Activated CD8-positive, alpha-beta memory T cell treated with anti-CD3 and anti-CD28 coated beads, Interleukin-2, amount 50 U/mL, for 24 hours (primary cell): ENCODE data around the gene LINGO4.

ENCODE experiments used
- DNase-seq: peaks from one replicate; pipeline ENCODE4 v3.0.0-alpha.2; 2020; ENCODE audit errors: extremely low read depth

LINGO4 gene

GRCh38 chr1:151814971-151815545 lies 9.8 kb upstream of the LINGO4 start:
- no peak for DNase-seq

DNA sequence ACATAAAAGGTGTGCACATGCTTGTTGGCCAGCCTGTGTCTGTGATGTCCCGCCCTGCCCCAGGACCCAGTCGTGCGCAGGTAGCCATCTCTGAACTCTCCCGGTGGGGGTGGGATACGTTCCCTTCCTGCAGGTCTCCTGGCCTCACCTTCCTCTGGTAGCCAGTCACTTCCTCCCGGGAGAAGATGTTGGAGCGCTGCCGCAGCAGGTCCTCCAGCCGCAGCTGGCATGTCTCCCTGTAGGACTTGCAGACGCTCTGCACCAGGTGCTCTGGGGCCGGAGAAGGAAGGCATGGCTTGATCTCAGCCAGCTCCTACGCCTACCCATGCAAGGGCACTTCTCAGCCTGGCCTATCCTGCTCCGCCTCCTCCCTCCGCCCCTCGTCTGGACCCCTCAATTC lies 9.2 kb upstream of the LINGO4 start:
- DNase-seq: no peak

DNA sequence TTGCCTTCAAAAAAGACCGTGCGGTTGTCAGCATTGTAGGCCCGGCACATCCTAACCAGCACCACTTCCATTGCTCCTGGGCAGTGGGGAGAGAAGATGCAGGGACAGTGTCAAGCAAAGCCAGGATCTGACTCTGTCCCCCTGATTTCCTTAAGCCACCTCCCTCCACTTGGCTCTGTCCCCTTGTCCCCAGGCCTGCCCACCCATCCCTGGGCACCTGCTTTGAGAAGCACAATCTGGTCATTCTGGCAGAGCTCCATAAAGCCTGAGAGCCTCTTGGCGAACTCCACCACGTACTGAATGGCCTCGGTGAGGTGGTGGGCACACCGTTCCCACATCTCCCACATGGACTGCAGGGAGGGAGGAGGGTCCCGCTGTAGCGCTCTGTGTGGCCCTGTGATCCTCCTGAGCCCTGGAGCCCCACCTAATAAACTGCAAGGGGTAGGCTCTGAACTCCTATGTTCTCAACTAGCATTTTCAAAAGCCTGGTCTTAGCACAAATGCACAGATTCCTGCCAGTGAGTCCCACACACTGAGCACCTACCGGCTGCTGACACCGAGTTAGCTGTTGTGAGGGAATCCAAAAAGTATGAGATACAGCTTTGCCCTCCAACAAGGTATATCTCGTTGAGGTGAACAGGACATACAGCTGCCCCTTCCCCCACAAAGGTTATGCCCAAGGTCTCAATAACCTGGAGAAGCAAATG lies 8.2 kb upstream of the LINGO4 start:
- no peak for DNase-seq

- no peak for DNase-seq
These were observed 6.0 kb upstream of the LINGO4 start for GRCh38 chr1:151811181-151811580.

DNA sequence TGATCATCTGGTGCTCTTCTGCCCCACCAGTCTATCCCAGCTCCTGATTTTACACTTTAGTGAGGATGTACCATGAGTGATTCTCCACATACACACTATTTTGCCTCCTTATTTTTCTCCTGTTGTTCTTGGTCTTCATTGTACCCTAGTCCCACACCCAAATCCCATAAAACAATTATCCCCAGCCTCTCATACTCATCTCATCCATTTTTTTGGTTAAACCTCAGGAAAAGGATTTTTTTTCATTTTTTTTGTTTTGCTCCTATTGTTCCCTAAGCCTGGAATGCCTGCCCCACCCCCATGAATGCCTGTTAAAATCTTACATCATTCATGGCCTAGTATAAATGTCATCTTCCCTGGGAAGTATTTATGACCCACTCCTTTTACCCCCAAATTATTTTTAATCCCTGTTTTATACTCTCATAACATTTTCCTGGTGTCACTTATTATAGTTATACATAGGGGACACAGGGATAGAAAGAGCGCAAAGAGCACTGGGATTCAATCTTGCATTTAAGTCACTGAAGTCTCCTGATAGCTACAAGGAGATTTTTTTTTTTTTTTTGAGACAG lies 4.9 kb upstream of the LINGO4 start:
- no peak for DNase-seq

GRCh38 chr1:151809290-151809984 lies 4.2 kb upstream of the LINGO4 start:
- no peak for DNase-seq

GRCh38 chr1:151807766-151808165 lies 2.5 kb upstream of the LINGO4 start:
- no peak for DNase-seq

DNA sequence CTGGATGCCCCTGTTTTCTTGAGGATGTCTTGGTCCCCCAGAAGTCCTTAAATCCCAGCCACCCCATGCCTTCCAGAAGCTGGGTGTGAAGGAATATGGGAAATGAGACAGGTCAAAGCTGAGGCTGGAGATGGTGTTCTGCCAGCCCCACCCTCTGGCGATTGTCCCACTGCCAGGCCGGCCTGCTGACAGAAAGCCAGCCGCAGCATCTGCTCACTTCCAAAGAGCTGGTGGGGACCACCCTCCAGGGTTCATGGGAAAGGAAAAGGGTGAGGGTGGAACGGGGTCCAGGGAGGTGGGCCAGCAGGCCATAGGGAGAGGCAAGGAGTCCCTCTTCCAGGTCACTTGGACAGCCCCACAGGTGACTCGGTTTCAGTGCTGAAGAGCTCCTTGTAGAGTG lies 1.9 kb upstream of the LINGO4 start:
- DNase-seq: no peak

DNA sequence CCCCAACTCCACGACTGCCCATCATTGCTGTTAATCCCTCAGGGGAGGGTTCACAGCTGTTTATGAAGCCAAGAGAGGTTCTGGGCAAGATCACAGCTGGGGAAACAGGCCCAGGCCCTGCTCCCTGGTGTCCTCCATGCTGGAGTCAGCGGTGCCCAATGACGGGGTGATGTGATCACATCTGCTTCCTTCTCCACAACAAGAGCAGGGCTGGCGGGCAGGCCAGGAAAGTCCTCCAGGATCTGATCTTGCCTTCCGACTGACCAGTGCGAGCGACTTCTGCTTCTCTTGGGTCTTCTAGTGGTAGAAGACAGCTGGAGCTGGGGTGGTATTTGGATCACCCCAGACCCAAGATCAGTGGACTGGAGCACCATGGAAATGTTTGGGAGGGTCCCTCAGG lies 951 bp upstream of the LINGO4 start:
- DNase-seq: no peak

- no peak for DNase-seq
These were observed 1.3 kb downstream of the LINGO4 start for GRCh38 chr1:151803915-151804314.

- DNase-seq: no peak
These were observed 2.1 kb downstream of the LINGO4 start for GRCh38 chr1:151803164-151803563.

DNA sequence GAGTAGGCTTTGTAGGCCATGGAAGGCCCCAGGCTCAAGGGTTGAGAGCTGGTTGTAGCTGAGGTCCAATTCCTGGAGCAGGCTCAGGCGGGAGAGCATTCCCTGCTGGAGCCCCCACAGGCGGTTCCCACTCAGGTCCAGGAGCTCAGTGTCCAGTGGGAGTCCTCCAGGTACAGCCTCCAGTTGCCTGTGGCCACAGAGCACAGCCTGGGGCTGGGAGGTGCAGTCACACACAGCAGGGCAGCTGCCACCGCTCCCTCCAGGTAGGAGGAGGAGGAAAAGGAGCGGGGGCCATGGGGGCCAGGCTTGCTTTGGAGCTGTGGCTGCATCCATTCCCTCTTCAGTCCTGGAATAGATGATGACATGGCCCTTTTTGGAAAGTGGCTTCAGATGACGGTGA lies 2.8 kb downstream of the LINGO4 start:
- DNase-seq: no peak

GRCh38 chr1:151801846-151802245 lies 3.4 kb downstream of the LINGO4 start:
- DNase-seq: no peak

- no peak for DNase-seq
These were observed 3.9 kb downstream of the LINGO4 start for GRCh38 chr1:151801310-151801820.

- DNase-seq: no peak
These were observed 4.4 kb downstream of the LINGO4 start for GRCh38 chr1:151800830-151801229.

GRCh38 chr1:151799179-151800022 lies 5.8 kb downstream of the LINGO4 start:
- DNase-seq: no peak

DNA sequence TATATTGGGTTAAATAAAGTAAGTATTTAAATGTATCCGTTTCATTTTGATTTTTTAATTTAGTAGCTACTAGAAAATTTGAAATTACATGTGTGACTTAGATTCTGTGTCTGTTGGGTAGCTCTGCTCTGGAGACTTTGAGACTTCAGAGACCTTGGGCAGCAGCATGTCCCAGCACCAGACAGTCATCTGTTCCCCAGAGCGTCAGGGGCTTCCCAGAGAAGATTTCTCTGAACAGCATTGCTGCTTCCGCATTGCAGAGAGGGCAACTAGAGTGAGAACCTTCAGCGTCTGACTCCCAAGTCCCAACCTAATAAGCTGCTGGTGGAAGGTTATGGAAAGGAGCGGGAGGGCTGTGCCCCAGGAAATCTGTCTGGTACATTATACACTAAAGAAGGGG lies 6.6 kb downstream of the LINGO4 start:
- no peak for DNase-seq

DNA sequence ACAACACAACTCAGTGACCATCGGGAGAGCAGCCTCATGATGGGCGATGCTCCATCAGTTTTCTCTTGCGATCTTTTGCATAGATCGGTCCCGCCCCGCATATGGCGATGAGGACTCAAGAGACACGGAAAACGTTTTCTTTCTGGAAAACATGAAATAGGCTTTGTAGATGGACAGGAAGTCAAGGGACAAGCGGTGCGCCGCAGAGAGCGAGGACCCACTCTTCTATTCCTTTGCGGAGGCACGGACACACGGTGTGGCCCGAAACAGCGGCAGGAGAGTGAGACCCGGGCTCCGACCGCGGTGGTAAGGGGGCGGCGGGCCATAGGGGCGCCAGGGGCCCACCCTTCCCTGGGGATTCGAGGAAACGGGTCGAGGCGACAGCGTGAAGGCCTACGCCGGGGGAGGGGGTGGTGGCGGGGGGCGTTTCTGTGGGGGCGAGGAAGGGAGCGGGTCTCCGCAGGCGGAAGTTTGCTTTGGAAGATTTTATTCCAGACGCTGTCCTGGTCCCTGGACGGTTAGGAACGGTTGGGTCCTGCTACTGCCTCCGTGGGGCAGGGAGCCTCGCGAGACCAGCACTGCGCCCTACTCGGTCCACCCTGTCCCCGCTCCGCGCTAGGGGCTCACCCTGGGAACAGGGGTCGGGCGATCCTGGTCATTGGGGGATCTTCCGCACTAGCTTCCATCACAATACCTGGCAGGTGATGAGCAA lies 14.1 kb downstream of the LINGO4 start:
- DNase-seq: no peak

- peak; percentile 96 for DNase-seq
These were observed 14.9 kb downstream of the LINGO4 start, which contains the start of gene TDRKH for GRCh38 chr1:151790071-151790939. TDRKH (minus strand) TSS chr1:151790500; CDS start chr1:151783022, 7,478 bp downstream.

DNA sequence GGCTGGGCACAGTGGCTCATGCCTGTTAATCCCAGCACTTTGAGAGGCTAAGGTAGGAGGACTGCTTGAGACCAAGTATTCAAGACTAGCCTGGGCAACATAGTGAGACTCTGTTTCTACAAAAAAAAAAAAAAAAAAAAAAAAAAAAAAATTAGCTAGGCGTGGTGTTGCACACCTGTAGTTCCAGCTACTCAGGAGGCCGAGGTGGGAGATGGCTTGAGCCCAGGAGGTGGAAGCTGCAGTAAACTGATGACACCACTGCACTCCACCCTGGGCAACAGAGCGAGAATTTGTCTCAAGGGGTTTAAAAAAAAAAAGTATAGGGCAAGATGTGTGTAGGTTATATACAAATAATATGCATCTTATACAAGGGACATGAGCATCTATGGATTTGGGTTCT lies 17.5 kb downstream of the LINGO4 start:
- DNase-seq: no peak
